HFF-Myc (cell line): Measurements from ENCODE around the gene TRMT112.

Experiments
- DNase-seq: peaks from one replicate; pipeline ENCODE4 v3.0.0-alpha.2; 2011; ENCODE audit warnings: low read depth; ENCODE audit errors: extremely low read depth
- H3K4me3 ChIP-seq: replicated peaks from 2 replicates; pipeline ENCODE4 v1.5.1; 2011; ENCODE audit warnings: low read depth, mild to moderate bottlenecking, control low read depth, low read length
- TF ChIP-seq, protein P1 (sequence below): IDR thresholded peaks from 2 replicates; pipeline ENCODE4 v1.5.1; 2012; ENCODE audit warnings: mild to moderate bottlenecking, low read depth, low read length, control low read depth; ENCODE audit errors: missing control alignments

TRMT112 gene

DNA sequence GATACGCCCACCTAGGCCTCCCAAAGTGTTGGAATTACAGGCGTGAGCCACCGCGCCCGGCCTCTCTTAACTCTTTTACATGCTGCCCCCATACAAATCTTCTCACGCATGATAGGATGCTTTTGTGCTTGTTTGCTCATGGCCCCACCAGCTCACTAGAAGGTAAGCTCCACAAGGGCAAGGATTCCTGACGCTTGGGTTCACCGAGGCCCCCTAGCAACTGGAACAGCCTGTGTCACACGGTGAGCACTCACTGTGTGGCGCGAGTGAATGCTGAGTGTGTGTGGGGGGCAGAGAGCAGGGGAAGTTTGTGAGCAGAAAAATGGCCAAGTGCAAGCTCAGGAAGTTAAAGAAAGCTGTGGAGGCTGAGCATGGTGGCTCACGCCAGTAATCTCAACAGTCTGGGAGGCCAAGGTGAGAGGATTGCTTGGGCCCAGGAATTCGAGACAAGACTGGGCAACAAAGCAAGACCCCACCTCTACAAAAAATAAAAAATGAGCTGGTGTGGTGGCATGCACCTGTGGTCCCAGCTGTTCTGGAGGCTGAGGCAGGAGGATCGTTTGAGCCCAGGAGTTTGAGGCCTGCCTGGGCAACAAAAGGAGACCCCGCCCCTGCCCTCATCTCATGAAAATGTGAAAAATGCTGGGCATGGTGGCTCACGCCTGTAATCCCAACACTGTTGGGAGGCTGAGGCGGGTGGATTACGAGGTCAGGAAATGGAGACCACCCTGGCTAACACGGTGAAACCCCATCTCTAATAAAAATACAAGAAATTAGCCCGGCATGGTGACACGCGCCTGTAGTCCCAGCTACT is 35.2 kb downstream of the TRMT112 start:
- no peak for DNase-seq
- TF ChIP-seq, protein P1, sequence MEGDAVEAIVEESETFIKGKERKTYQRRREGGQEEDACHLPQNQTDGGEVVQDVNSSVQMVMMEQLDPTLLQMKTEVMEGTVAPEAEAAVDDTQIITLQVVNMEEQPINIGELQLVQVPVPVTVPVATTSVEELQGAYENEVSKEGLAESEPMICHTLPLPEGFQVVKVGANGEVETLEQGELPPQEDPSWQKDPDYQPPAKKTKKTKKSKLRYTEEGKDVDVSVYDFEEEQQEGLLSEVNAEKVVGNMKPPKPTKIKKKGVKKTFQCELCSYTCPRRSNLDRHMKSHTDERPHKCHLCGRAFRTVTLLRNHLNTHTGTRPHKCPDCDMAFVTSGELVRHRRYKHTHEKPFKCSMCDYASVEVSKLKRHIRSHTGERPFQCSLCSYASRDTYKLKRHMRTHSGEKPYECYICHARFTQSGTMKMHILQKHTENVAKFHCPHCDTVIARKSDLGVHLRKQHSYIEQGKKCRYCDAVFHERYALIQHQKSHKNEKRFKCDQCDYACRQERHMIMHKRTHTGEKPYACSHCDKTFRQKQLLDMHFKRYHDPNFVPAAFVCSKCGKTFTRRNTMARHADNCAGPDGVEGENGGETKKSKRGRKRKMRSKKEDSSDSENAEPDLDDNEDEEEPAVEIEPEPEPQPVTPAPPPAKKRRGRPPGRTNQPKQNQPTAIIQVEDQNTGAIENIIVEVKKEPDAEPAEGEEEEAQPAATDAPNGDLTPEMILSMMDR, result no peak
- no peak overlapping the region for H3K4me3 ChIP-seq

DNA sequence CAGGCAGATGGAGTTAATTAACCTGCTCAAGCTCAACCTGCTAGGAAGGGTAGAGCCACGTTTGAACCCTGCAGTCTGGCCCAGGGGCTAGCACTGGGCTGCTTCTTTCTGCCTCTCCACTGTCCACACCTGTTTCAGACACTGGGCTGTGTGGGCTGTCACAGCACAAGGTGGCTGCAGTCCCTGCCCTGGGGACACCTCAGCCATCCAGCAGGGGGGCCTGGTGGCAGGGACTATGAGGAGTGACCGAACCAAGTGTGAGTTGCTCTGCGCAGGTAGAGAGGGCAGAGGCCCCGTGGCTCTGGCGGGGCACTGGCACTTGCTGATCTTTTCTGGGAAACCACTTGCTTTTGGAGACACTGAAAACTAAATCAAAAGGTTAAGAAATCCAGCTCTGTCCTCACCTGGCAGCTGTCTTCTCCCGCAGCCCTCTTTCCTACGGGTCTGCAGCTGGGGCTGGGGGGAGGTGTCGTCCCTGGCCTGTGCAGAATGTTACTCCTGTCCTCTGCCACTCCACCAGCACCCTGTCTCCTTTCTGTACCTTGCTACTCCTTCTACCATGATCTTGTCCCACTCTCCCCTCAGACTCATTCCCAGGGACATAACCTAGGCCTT is 38.7 kb downstream of the TRMT112 start:
- TF ChIP-seq, protein P1, result no peak
- DNase-seq, result no peak
- H3K4me3 ChIP-seq, result no peak overlapping the region

DNA sequence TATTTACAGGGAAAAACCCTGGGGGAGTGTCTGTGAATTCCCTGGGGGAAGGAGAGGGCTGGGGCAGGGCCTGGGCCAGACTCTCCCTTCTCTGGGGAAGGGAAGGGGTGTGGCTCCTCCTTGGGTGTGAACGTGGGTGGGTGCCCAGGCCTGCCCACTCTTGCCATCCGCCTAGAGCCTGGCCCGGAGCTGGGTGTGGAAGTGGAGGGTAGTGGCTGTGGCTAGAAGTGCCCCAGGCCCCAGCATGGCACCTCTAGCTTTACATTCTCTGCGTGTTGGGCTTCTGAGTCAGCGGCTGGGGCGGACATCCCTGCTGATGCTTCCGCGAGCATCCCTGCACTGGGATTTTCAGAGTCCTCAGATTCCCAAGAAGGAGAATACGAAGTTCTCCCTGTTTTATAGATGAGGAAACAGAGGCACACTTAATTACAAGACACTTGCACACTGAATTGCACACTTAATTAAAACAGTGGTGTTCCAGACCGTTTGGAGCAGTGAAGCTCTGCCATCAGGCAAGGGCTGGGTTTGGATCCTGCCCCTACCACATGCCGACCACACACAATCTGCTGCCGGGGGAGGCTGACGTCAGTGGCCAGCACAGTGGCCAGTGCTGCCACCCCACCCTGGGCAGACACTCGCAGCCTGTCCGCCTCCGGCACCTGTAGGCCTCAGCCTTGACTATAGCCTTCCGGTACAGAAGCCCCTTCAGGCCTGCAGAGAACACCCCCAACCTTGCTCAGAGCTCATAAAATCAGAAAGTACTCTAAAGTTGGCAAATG is 40.5 kb downstream of the TRMT112 start:
- no peak for DNase-seq
- TF ChIP-seq, protein P1, result no peak
- no peak overlapping the region for H3K4me3 ChIP-seq

DNA sequence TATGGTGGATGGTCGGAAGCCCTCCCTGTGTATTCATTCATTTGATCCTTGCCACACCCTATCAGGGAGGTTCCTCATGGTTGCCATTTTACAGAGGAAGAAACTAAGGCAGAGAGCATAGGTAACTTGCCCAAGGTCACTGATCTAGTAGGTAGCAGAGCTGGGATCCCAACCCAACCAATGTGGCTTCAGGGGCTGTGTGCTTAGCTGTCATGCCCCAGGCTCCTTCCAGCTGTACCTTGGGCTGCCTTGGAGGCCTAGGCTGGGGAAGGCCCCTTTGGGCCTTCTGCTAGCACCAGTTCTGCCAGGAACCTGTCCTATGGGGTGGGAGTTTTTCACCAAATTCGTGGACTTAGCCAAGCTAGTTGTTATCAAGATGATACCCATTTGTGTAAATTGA is 41.5 kb downstream of the TRMT112 start:
- H3K4me3 ChIP-seq, result no peak overlapping the region
- TF ChIP-seq, protein P1, result no peak
- no peak for DNase-seq

DNA sequence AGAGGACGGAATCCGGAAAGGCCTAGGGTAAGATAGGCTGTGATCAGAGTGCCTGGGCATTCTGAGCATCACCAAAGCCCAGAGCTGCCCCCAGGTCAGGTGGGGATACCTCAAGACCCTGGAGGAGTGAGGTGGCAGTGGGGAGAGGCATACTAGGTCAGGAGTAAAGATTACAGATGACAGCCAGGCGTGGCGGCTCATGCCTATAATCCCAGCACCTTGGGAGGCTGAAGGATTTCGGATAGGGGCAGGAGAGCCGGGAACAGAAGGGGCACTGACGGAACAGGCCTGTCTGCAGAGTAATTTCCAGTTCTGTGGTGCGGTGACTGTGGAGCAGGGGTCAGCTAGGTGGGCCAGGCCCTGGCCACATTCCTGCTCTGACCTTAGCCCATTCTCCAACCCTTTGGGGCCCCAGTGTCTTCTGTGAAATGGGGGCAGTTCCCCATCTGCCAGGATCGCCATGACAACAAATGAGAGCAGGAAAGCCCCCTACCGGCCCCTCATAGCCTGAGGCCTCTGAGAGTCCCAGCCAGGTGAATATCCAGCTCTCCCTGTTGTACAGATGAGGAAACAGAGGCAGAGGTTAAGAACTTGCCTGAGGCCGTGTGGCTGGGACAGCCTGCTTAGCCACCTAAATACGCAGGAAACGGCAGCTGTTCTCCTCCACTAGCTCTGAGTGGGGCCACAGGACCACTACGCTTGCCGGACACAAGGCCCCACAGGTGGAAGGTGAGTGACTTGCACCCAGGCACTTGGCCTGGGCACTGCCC is 42.1 kb downstream of the TRMT112 start:
- TF ChIP-seq, protein P1, result no peak
- no peak for DNase-seq
- no peak overlapping the region for H3K4me3 ChIP-seq

DNA sequence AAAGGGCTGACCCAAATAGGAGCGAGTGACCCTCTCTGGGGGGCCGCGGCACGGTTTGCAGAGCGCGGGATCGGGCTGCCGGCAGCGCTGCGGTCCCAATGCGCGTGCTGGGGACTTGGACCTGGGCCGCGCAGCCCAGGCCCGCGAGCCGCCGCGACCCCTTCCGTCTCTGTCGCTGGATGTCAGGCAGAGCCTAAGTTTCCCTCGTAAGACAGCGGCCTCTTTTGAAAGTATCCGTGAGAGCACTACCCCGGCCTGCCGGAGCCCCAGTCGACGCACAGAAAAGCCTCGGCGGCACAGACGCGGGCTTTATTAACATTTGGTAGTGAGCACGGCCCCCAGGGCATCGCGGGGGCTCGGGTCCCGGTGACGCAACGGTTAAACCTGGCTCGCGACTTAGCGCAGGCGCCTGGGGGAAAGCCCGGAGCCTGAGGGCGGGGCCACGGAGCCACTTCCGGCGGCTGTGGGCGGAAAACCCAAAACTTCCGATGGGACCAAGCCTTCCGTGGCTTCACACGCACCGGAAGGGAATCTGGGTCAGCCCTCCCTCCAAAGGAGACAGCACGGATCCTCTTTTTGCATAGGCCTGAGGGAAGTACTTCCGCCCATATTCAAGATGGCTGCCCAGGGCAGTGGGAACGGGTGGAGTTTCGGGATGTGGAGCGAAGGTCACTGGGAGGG is 47.7 kb downstream of the TRMT112 start:
- DNase-seq, result peak; percentile 100

More for the DNA sequence above, 47.7 kb downstream of the TRMT112 start:
- H3K4me3 ChIP-seq, result peak overlapping the region; percentile 69
- TF ChIP-seq, protein P1, result no peak
